Muscle layer of duodenum (tissue), 2 donors: ENCODE data around the gene GPT2.
"Not testable (repeated sequence)": the region's sequence is repeated elsewhere in the genome, so short reads cannot be mapped to it uniquely, and the experiment has no call there.

Source experiments
- H3K27ac ChIP-seq: one replicate; pipeline ENCODE4 v1.7.0; 2013; ENCODE audit warnings: mild to moderate bottlenecking, low read length
- H3K27me3 ChIP-seq: one replicate; pipeline ENCODE4 v1.7.0; 2013; ENCODE audit warnings: low read depth, mild to moderate bottlenecking, control low read depth, low read length
- H3K36me3 ChIP-seq, 2 donors: one replicate each; pipeline ENCODE4 v1.7.0; 2013; ENCODE audit warnings: low read length in 2 of 2, control low read depth in 1 of 2, mild to moderate bottlenecking in 1 of 2; ENCODE audit not compliant: insufficient read depth in 2 of 2, control insufficient read depth in 1 of 2
- H3K4me1 ChIP-seq, 2 donors: one replicate each; pipeline ENCODE4 v1.7.0; 2013; ENCODE audit warnings: low read length in 2 of 2, mild to moderate bottlenecking in 2 of 2, control low read depth in 1 of 2, moderate library complexity in 1 of 2; ENCODE audit not compliant: insufficient read depth in 2 of 2, control insufficient read depth in 1 of 2
- H3K4me3 ChIP-seq, 2 donors: one replicate each; pipeline ENCODE4 v1.7.0; 2013; ENCODE audit warnings: low read length in 2 of 2, low read depth in 1 of 2, mild to moderate bottlenecking in 1 of 2
- H3K9me3 ChIP-seq, 2 donors: one replicate each; pipeline ENCODE4 v1.7.0; 2013; ENCODE audit warnings: low read length in 2 of 2, control low read depth in 1 of 2, mild to moderate bottlenecking in 1 of 2; ENCODE audit not compliant: control insufficient read depth in 1 of 2
- donor health status: healthy.

GPT2 gene

DNA sequence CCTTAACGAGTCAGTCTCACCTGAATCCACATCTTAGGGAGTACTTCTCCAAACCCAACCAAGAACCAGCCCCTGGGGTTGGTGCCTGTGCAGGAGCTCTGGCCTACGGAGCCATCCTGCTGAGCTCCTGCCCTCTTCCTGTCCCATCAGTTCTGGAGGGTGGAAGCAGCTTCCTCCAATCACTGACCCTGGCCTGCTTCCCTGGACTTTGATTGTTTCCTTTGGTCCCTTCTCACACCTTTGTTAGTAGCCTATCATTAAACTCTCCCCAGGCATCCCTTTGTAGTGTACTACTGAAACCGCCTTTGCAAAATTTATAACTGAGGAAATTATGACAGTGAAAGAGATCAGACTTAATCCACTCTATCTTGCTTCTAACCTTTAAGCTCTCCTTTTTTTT lies 32.0 kb upstream of the GPT2 start:
- Histone ChIP-seq H3K9me3 (no peaks in the 10 kb centered on the region), H3K4me1 (peaks cover 0 to 2% of the 10 kb centered on the region in 2 donors), H3K4me3 (no peak overlapping the region), H3K36me3 (no peaks in the 10 kb centered on the region), H3K27me3 (no peaks in the 10 kb centered on the region), H3K27ac (no peak overlapping the region)

DNA sequence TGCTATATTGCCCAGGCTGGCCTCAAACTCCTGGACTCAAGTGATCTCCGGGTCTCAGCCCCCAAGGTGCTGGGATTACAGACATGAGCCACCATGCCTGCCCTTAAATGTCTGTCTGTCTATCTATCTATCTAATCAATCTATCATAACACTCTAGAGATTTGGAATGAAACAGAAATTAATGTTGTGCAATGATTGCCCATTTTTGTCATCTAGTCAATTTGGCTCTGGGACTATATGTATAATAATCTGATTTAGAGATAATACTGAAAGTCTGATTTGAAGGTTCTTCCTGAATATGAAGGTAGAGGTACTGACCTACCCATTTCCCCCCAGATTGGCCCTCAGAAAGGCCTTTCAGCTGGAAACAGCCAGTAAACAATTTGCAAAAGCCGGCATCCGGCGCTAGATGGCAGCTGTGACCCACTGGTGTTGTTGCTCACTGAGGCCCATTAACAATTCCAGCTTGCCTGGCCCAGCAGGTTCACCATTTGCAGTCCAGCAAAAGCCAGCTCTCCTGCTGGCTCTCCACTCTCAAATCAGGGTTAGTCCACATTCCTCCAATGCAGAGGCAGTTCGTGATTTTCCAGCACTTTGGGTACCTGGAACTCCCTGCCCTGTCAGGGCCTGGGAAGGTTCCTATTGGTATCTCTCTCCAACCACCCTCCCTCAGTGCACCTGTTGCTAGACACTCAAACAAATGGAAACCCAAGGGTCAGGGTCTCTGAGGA lies 30.3 kb upstream of the GPT2 start:
- Histone ChIP-seq H3K27me3 (no peaks in the 10 kb centered on the region), H3K4me3 (no peak overlapping the region), H3K27ac (no peak overlapping the region), H3K9me3 (no peaks in the 10 kb centered on the region), H3K36me3 (no peaks in the 10 kb centered on the region), H3K4me1 (peaks cover 0 to 6% of the 10 kb centered on the region in 2 donors)

DNA sequence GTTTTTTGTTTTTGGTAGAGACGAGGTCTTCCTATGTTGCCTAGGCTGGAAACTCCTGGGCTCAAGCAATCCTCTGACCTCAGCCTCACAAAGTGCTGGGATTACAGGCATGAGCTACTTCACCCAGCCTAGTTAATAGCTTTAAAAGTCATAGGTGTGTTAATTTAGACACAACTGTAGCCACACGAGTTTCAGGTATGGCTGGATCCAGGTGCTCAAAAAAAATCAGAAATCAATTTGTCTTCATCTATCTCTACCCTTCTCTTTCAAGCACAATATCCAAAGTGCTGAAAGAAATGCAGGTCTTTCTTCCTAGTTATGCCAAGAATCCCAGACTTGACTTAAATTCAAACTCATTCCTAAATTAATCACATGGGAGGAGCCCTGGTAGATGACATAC lies 29.3 kb upstream of the GPT2 start:
- Histone ChIP-seq H3K36me3 (no peaks in the 10 kb centered on the region), H3K4me1 (peaks cover 0 to 6% of the 10 kb centered on the region in 2 donors), H3K27me3 (no peaks in the 10 kb centered on the region), H3K27ac (no peak overlapping the region), H3K4me3 (no peak overlapping the region), H3K9me3 (no peaks in the 10 kb centered on the region)

DNA sequence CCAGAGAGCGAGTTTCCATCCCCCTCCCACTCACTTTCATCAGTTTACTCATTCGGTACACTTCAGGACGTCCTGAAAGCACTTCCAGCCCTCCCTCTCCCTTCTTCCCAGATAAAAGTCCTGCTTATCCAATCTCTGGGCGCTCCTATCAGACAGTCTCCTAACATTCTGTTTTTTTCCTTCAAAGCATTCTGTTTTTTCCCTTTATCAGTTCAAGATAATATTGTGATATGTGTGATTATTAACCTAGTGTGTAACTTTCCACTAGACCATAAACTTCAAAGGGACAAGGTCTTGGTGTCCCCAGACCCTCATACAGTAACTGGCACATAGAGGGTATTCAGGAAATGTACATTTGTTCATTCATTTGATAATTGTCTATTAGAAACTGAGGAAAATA lies 28.8 kb upstream of the GPT2 start:
- no peaks in the 10 kb centered on the region for H3K36me3 ChIP-seq
- H3K9me3 ChIP-seq = no peaks in the 10 kb centered on the region
- peaks cover 0 to 6% of the 10 kb centered on the region in 2 donors for H3K4me1 ChIP-seq
- H3K27ac ChIP-seq = no peak overlapping the region
- no peak overlapping the region for H3K4me3 ChIP-seq
- no peaks in the 10 kb centered on the region for H3K27me3 ChIP-seq

DNA sequence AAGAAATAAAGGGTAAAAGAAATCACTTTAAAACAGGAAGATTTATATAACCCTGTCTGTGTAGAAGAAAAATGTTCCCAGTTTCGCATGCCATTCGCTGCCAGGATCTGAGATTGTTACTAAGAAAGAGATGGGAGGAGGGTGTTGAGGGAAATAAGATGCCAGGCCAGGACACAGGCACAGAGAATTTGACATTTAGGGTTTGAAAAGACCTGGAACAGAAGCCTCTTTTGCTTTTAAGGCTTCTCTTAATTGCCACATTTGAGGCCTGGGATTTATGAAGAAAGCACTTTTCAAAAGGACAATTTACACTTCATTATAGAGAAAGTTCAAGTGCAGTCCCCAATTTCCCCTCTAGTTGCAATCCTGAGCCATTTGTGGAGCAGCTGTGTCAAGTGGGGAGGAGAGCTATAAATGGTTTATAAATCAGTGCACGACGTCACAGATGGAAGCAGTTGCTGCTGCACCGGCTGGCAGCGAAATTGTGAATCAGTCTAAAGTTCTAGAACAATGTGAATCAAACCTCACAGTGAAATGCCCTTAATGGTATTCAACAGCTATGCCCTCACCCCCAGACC lies 26.7 kb upstream of the GPT2 start:
- Histone ChIP-seq H3K9me3 (no peaks in the 10 kb centered on the region), H3K27ac (no peak overlapping the region), H3K4me3 (no peak overlapping the region), H3K27me3 (no peaks in the 10 kb centered on the region), H3K4me1 (peaks cover 0 to 6% of the 10 kb centered on the region in 2 donors), H3K36me3 (no peaks in the 10 kb centered on the region)

DNA sequence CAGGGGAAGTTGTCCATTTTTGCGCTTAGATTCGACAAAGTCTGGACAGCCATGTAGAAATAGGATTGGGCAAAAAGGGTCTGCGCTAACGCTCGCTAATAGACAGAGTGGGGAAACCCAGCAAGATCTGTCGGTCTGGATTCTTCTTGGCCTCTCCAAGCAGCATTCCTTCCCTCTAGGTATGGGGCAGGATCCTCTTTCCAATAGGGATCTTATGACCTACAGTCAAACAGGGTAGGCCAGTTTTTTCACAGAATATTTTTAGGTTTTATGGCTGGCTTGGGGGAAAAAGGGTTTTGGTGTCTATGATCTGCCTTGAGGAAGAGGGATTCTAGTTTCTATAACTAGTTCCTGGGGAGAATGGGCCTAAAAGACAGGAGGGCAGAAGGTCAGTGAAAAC lies 26.0 kb upstream of the GPT2 start:
- H3K27me3 ChIP-seq = no peaks in the 10 kb centered on the region
- H3K4me1 ChIP-seq = peaks cover 0 to 6% of the 10 kb centered on the region in 2 donors
- no peak overlapping the region for H3K27ac ChIP-seq
- no peaks in the 10 kb centered on the region for H3K36me3 ChIP-seq
- H3K9me3 ChIP-seq = no peaks in the 10 kb centered on the region
- no peak overlapping the region for H3K4me3 ChIP-seq

DNA sequence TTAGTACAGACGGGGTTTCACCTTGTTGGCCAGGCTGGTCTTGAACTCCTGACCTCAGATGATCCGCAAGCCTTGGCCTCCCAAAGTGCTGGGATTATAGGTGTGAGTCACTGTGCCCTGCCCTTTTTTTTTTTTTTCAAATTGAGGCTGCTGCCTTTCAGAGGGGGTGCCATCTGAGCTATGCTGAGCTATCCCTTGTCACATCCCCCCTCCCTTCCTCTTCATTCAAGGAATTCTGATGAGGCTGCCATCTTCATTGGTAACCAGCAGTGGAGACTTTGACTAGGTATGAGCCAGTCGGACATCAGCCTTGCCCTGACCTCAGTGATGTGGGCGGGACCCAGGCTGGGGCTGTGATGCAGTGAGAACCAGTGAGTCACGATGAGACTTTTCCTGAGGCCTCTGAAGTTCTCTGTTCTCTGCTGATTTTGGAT lies 24.4 kb upstream of the GPT2 start:
- Histone ChIP-seq H3K4me3 (no peak overlapping the region), H3K36me3 (no peaks in the 10 kb centered on the region), H3K9me3 (no peaks in the 10 kb centered on the region), H3K4me1 (peaks cover 0 to 6% of the 10 kb centered on the region in 2 donors), H3K27ac (no peak overlapping the region), H3K27me3 (no peaks in the 10 kb centered on the region)

DNA sequence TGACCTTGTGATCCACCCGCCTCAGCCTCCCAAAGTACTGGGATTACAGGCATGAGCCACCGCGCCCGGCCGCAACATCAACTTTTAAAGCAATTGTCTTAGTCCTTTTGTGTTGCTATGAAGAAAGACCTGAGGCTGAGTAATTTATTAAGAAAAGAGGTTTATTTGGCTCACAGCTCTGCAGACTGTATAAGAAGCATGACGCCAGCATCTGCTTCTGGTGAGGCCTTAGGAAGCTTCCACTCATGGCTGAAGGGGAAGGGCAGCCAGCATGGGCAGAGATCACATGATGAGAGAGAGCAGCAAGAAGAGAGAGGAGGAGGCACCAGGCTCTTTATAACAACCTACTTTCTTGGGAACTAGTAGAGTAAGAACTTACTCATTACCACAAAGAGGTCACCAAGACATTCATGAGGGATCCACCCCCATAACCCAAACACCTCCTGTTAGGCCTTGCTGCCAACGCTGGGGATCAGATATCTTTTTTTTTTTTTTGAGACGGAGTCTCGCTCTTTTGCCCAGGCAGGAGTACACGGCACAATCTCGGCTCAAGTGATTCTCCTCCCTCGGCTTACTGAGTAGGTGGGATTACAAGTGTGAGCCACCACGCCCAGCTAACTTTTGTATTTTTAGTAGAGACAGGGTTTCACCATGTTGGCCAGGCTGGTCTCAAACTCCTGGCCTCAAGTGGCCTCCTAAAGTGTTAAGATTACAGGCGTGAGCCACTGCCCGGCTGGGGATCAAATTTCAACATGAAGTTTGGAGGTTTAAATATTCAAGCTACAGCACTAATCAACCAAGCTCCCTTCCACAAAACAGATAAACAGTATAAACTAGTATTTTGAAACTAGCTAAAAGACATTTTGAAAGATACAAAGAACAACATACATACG lies 21.4 kb upstream of the GPT2 start:
- H3K27ac ChIP-seq = no peak overlapping the region
- no peak overlapping the region for H3K4me3 ChIP-seq
- no peaks in the 10 kb centered on the region for H3K36me3 ChIP-seq

DNA sequence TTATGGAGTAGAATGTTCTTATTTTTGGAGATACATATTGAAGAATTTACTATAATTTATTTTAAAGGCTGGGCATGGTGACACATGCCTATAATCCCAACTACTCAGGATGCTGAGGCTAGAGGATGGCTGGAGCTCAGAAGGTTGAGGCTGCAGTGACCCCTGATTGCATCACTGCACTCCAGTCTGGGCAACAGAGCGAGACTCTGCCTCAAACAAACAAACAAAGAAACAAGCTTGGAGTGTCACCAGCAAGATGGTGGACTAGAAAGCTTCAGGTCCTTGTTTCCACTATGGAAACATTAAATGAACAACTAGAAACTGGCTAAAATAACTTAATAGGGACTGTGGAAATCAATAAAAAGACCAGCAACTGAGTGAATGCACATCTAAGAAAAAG lies 17.9 kb upstream of the GPT2 start:
- H3K4me3 ChIP-seq = no peak overlapping the region
- H3K4me1 ChIP-seq = no peaks in the 10 kb centered on the region
- no peaks in the 10 kb centered on the region for H3K36me3 ChIP-seq
- no peaks in the 10 kb centered on the region for H3K9me3 ChIP-seq
- no peak overlapping the region for H3K27ac ChIP-seq
- H3K27me3 ChIP-seq = no peaks in the 10 kb centered on the region

More for the DNA sequence above, 21.4 kb upstream of the GPT2 start:
- H3K9me3 ChIP-seq = no peaks in the 10 kb centered on the region
- no peaks in the 10 kb centered on the region for H3K27me3 ChIP-seq
- no peaks in the 10 kb centered on the region for H3K4me1 ChIP-seq

DNA sequence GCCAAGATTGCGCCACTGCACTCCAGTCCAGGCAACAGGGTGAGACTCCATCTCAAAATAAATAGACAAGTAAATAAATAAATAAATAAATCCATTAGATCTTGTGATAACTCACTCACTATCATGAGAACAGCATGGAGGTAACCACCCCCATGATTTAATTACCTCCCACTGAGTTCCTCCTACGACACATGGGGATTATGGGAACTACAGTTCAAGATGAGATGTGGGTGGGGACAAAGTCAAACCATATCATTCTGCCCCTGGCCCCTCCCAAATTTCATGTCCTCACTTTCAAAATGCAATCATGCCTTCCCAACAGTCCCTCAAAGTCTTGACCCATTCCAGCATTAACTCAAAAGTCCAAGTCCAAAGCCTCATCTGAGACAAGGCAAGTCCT lies 16.7 kb upstream of the GPT2 start:
- H3K27ac ChIP-seq, H3K4me3 ChIP-seq, H3K36me3 ChIP-seq, H3K9me3 ChIP-seq, H3K4me1 ChIP-seq, H3K27me3 ChIP-seq: not testable (repeated sequence)

DNA sequence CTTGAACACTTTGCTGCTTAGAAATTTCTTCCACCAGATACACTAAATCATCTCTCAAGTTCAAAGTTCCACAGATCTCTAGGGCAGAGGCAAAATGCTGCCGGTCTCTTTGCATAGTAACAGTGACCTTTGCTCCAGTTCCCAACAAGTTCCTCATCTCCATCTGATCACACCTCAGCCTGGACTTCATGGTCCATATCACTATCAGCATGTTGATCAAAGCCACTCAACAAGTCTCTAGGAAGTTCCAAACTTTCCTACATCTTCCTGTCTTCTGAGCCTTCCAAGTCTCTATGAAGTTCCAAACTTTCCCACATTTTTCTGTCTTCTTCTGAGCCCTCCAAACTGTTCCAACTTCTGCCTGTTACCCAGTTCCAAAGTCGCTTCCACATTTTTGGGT lies 15.3 kb upstream of the GPT2 start:
- not testable (repeated sequence) for H3K4me3 ChIP-seq, H3K4me1 ChIP-seq, H3K9me3 ChIP-seq, H3K27ac ChIP-seq, H3K36me3 ChIP-seq, H3K27me3 ChIP-seq
